Lower leg skin (tissue), 3 donors: ENCODE measurements around the gene TRUB2.

Source experiments
- POLR2A ChIP-seq, 2 donors: fragments of 450-650 bp; IDR thresholded peaks; one replicate each; pipeline ENCODE4 v1.6.1; 2016 to 2017; ENCODE audit warnings: antibody characterized with exemption in 2 of 2, mild to moderate bottlenecking in 1 of 2, moderate library complexity in 1 of 2
- TF ChIP-seq, protein P1 (sequence below), 3 donors: fragments of 450-650 bp; IDR thresholded peaks; one replicate each; pipeline ENCODE4 v1.5.1; 2016; ENCODE audit warnings: antibody characterized with exemption in 3 of 3, mild to moderate bottlenecking in 3 of 3, moderate library complexity in 2 of 3

DNA sequence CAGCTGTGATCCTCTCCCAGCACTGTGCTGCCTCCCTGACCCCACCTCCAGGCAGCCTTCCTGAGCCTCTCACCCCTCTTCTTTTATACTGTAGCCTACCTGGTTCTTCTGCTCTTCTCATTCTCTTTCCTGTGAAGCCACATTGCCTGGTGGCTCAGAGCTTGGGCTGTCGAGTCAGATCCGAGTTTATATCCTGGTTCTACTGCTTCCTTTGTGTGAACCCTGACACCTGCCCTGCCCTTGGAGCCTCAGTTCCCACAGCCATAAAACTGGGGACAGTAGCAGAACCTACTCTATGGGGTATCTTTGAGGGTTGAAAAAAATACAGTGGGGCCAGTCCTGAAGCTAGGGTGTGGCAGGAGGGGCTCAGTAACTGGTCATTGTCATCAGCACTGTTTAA, 26.9 kb upstream of the TRUB2 start:
- TF ChIP-seq, protein P1, sequence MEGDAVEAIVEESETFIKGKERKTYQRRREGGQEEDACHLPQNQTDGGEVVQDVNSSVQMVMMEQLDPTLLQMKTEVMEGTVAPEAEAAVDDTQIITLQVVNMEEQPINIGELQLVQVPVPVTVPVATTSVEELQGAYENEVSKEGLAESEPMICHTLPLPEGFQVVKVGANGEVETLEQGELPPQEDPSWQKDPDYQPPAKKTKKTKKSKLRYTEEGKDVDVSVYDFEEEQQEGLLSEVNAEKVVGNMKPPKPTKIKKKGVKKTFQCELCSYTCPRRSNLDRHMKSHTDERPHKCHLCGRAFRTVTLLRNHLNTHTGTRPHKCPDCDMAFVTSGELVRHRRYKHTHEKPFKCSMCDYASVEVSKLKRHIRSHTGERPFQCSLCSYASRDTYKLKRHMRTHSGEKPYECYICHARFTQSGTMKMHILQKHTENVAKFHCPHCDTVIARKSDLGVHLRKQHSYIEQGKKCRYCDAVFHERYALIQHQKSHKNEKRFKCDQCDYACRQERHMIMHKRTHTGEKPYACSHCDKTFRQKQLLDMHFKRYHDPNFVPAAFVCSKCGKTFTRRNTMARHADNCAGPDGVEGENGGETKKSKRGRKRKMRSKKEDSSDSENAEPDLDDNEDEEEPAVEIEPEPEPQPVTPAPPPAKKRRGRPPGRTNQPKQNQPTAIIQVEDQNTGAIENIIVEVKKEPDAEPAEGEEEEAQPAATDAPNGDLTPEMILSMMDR (IDR thresholded peaks at IDR 0.05), result no peak
- TF ChIP-seq POLR2A (IDR thresholded peaks at IDR 0.05), result no peak
